AG20443 (cell line): ENCODE data around the gene P3H2.

Source experiments
- DNase-seq: peaks from one replicate; pipeline ENCODE4 v3.0.0; 2012; ENCODE audit warnings: low spot score, mixed read lengths

The P3H2 gene

GRCh38 chr3:189945935-189946709 lies 174.6 kb downstream of the P3H2 start:
- no peak for DNase-seq

- DNase-seq = no peak
These were observed 176.2 kb downstream of the P3H2 start for GRCh38 chr3:189944285-189945145.

GRCh38 chr3:189942948-189943347 lies 177.7 kb downstream of the P3H2 start:
- DNase-seq = no peak

- peak; percentile 57 for DNase-seq
These were observed 179.0 kb downstream of the P3H2 start for GRCh38 chr3:189941679-189942078.

- no peak for DNase-seq
These were observed 179.6 kb downstream of the P3H2 start for GRCh38 chr3:189941125-189941524.

GRCh38 chr3:189937302-189938127 lies 183.2 kb downstream of the P3H2 start:
- DNase-seq = peak; percentile 91

GRCh38 chr3:189936201-189936945 lies 184.3 kb downstream of the P3H2 start:
- DNase-seq = no peak

- no peak for DNase-seq
These were observed 192.5 kb downstream of the P3H2 start for GRCh38 chr3:189927975-189928895.

GRCh38 chr3:189921770-189922169 lies 198.9 kb downstream of the P3H2 start:
- no peak for DNase-seq

- DNase-seq = peak; percentile 82
These were observed 205.9 kb downstream of the P3H2 start for GRCh38 chr3:189914799-189915198.

- no peak for DNase-seq
These were observed 209.7 kb downstream of the P3H2 start for GRCh38 chr3:189911001-189911400.

GRCh38 chr3:189909573-189909972 lies 211.1 kb downstream of the P3H2 start:
- no peak for DNase-seq

GRCh38 chr3:189909139-189909538 lies 211.6 kb downstream of the P3H2 start:
- DNase-seq = no peak

- peak; percentile 34 for DNase-seq
These were observed 212.1 kb downstream of the P3H2 start for GRCh38 chr3:189908646-189909045.

- DNase-seq = no peak
These were observed 212.9 kb downstream of the P3H2 start for GRCh38 chr3:189907803-189908202.
